GM19025 (cell line): Measurements from ENCODE around the gene KLRC3.
"Not testable (repeated sequence)": the region's sequence is repeated elsewhere in the genome, so short reads cannot be mapped to it uniquely, and the experiment has no call there.

Source experiments
- ATAC-seq: cut with Tn5 transposase; IDR thresholded peaks from one replicate; pipeline ENCODE4 v1.9.1; 2021; ENCODE audit warnings: mild to moderate bottlenecking, low read depth, moderate library complexity; ENCODE audit not compliant: unreplicated experiment

KLRC3 gene

GRCh38 chr12:10420334-10420733, at the start of gene KLRC3:
KLRC3 (minus strand) TSS chr12:10420595; CDS start chr12:10420550, 45 bp downstream.
- ATAC-seq = not testable (repeated sequence)

- ATAC-seq = no peak
Observed at GRCh38 chr12:10469701-10470100, 49.3 kb upstream of the KLRC3 start.

DNA sequence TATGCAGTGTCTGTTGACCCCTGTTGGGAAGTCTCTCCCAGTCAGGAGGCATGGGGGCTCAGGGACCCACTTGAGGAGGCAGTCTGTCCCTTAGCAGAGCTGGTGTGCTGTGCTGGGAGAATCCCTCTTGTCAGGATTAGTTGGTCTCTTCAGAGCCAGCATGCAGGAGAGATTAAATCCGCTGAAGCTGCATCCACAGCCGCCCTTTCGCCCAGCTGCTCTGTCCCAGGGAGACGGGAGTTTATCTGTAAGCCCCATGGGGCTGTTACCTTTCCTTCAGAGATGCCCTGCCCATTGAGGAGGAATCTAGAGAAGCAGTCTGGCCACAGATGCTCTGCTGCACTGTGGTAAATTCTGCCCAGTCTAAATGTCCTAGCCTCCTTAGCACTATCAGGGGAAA, 45.9 kb upstream of the KLRC3 start:
- no peak for ATAC-seq

- no peak for ATAC-seq
Observed at GRCh38 chr12:10457760-10458159, 37.4 kb upstream of the KLRC3 start.

DNA sequence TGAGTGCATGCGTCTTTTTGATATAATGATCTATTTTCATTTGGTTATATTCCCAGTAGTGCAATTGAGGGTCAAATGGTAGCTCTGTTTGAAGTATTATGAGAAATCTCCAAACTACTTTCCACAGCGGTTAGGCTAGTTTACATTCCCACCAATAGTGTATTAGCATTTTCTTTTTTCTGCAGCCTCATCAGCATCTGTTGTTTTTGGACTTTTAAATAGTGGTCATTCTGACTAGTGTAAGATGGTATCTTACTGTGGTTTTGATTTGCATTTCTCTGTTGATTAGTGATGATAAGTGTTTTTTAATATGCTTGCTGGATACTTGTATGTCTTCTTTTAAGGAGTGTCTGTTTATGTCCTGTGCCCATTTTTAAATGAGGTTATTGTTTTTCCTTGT, 36.5 kb upstream of the KLRC3 start:
- ATAC-seq = no peak

GRCh38 chr12:10455766-10456165, 35.4 kb upstream of the KLRC3 start:
- ATAC-seq = no peak

- ATAC-seq = no peak
Observed at GRCh38 chr12:10454531-10454930, 34.1 kb upstream of the KLRC3 start.

- no peak for ATAC-seq
Observed at GRCh38 chr12:10453156-10453555, 32.8 kb upstream of the KLRC3 start, which contains the start of gene KLRC1. KLRC1 (minus strand) TSS chr12:10453377; CDS start chr12:10451156, 2,221 bp downstream.

- ATAC-seq = no peak
Observed at GRCh38 chr12:10448236-10448635, 27.8 kb upstream of the KLRC3 start.

DNA sequence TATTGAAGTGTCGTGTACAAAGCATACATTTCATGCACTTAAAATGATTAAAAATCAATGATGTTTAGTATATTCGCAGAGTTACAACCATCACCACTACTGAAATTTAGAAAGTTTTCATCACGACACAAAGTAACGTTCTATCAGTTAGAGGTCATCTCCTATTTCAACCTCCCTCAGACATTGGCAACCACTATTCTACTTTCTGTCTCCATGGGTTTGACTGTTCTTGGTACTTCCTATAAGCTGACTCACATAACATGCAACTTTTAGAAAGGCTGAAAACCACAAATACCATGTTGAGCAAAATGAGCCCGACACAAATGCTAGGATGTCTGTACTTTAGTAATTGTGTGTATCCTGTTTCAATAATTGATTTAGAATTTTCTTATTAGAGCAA, 25.7 kb upstream of the KLRC3 start:
- ATAC-seq = not testable (repeated sequence)

- ATAC-seq = not testable (repeated sequence)
Observed at GRCh38 chr12:10441144-10441543, 20.7 kb upstream of the KLRC3 start.

GRCh38 chr12:10439608-10440274, 19.3 kb upstream of the KLRC3 start:
- not testable (repeated sequence) for ATAC-seq

DNA sequence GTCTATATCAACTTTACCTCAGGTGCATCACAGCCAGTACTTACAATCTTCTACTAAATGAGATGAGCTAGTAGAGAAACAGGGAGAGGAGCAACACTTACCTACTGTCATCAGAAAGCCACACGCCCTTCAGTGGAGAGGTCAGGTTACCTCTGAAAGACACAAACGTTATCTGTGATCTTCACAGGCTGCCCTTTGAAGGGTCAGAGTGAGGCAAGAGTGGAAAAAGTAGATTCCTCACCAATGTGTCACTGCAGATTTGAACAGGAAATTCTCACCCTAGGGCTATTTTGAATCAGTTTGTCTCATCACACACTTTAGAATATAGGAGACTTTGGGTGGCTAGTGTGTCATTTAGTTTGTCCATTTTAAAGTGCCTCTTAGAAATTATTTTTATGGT, 17.2 kb upstream of the KLRC3 start:
- ATAC-seq = not testable (repeated sequence)

DNA sequence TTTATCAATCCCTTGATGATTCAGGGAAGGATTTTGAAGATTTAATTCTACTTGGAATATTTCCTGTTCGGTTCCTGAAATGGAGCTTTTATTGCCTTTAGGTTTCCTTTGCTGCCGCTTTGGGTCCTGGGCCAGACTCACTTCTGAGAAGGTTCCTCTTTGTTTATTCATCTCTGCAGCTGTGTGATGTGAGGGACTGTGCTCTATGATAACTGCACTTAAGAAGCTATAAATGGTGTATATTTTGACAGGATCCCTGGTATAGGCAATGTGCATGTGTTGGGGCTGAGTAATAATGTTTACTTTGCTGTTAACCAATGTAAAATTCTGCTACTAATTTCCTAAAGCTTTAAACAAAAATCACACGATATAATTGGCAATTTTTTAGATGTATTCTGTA, 15.4 kb upstream of the KLRC3 start, which contains the start of gene KLRC2:
Gene KLRC2 (minus strand): TSS at position 195 of the 400 bp plus-strand sequence. CDS start 24 bp downstream, at position 171.
- not testable (repeated sequence) for ATAC-seq

- ATAC-seq = not testable (repeated sequence)
Observed at GRCh38 chr12:10430623-10431022, 10.2 kb upstream of the KLRC3 start.

- ATAC-seq = not testable (repeated sequence)
Observed at GRCh38 chr12:10425938-10426337, 5.5 kb upstream of the KLRC3 start.

GRCh38 chr12:10424260-10424899, 4.0 kb upstream of the KLRC3 start:
- not testable (repeated sequence) for ATAC-seq

DNA sequence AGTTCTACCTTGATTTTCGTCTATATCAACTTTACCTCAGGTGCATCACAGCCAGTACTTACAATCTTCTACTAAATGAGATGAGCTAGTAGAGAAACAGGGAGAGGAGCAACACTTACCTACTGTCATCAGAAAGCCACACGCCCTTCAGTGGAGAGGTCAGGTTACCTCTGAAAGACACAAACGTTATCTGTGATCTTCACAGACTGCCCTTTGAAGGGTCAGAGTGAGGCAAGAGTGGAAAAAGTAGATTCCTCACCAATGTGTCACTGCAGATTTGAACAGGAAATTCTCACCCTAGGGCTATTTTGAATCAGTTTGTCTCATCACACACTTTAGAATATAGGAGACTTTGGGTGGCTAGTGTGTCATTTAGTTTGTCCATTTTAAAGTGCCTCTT, 1.8 kb upstream of the KLRC3 start:
- not testable (repeated sequence) for ATAC-seq

- no peak for ATAC-seq
Observed at GRCh38 chr12:10409392-10409791, 11.0 kb downstream of the KLRC3 start, which contains the start of gene KLRC4. KLRC4 (minus strand) TSS chr12:10409757; CDS start chr12:10409575, 182 bp downstream.

GRCh38 chr12:10408842-10409241, 11.6 kb downstream of the KLRC3 start:
- ATAC-seq = no peak

- no peak for ATAC-seq
Observed at GRCh38 chr12:10406725-10407124, 13.7 kb downstream of the KLRC3 start.

DNA sequence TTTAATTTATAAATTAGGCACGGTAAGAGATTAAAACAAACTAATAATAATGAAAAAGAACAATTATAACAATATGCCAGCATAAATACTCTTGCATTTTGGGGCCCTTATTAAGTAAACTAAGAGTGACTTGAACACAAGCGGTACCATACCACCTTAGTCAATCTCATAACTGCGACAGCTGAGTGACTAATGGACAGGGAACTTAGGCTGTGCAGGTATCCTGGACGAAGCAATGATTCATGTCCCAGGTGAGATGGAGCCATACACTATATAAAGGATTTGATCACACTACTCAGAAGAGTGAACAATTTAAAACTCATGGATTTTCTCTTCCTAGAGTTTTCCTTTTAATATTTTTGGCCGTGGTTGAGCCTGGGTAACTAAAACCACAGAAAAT, 15.1 kb downstream of the KLRC3 start:
- ATAC-seq = no peak
